Adipocyte (in vitro differentiated cells): ENCODE data around the gene AWAT1.
"Not testable (repeated sequence)": the region's sequence is repeated elsewhere in the genome, so short reads cannot be mapped to it uniquely, and the experiment has no call there.

Experiments used
- DNase-seq: peaks from one replicate; pipeline ENCODE4 v3.0.0-alpha.2; 2015; ENCODE audit warnings: low read depth
- H3K27me3 ChIP-seq: replicated peaks from 2 replicates; pipeline ENCODE4 v1.7.0; 2013; ENCODE audit warnings: mild to moderate bottlenecking, low read length, moderate library complexity; ENCODE audit not compliant: control insufficient read depth, insufficient read depth
- H3K36me3 ChIP-seq: 2 replicates; pipeline ENCODE4 v1.7.0; 2013; ENCODE audit warnings: low read length, mild to moderate bottlenecking, moderate library complexity; ENCODE audit not compliant: control insufficient read depth, insufficient read depth, severe bottlenecking
- H3K4me1 ChIP-seq: 2 replicates; pipeline ENCODE4 v1.7.0; 2013; ENCODE audit warnings: mild to moderate bottlenecking, low read length, moderate library complexity; ENCODE audit not compliant: control insufficient read depth, insufficient read depth
- H3K4me3 ChIP-seq: 2 replicates; pipeline ENCODE4 v1.7.0; 2013; ENCODE audit warnings: mild to moderate bottlenecking, low read length, moderate library complexity
- H3K9ac ChIP-seq: 2 replicates; pipeline ENCODE4 v1.7.0; 2013; ENCODE audit warnings: mild to moderate bottlenecking, low read length, moderate library complexity
- H3K9me3 ChIP-seq: 2 replicates; pipeline ENCODE4 v1.7.0; 2013; ENCODE audit warnings: mild to moderate bottlenecking, low read length, moderate library complexity; ENCODE audit not compliant: control insufficient read depth

Gene AWAT1

DNA sequence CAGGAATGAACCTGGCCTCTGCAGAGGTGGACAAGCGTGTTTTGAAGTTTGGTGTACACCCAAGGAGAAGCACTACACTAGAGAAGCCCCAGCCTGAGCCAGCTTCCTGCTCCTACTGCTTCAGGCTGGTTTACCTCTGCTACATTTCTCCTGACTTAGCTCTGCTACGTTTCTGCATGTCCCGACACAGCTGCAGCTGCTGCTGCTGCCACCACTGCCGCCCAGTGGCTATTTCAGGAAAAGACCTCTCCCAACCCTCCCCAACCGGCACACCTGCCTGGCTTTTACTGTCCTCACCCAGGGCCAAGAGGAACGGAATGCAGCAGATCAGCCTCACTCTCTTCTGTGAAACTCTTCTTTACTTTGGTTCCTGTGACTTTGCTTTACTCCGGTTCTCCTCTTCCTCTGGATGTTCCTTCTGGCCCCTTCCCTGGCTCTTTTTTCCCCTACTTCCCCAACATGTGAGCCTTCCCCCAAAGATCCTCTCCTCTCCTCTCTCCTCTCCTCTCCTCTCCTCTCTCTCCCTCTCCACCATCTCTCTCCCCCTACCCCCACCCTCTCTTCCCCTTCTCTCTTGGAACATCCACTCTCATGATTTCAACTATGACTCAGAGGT is 28.6 kb downstream of the AWAT1 start:
- DNase-seq: peak; percentile 29
- Histone ChIP-seq H3K9me3 (peaks cover 21% of the 10 kb centered on the region), H3K27me3 (peaks cover 6% of the 10 kb centered on the region), H3K36me3 (no peaks in the 10 kb centered on the region), H3K4me3 (no peak overlapping the region), H3K4me1 (no peaks in the 10 kb centered on the region), H3K9ac (no peak overlapping the region)

DNA sequence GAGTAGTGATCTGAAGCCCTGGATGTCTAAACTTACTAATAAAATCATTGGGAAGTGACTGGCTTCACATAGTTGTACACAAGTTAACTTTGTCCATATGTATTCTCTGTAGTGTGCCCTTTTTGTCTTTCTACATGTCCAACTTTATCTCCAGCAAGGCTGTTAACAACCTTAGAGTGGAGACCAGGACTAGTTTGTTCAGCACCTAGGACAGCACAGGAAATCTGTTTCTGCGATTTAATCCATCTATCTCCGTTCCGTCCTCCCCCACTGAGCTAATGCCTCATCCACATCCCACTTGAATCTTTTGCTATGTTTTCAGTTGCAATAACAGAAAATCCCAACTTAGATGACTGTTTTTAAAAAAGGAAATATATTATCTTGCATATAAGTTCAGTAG is 30.3 kb downstream of the AWAT1 start:
- Histone ChIP-seq H3K9me3 (peaks cover 21% of the 10 kb centered on the region), H3K9ac (no peak overlapping the region), H3K4me1 (no peaks in the 10 kb centered on the region), H3K36me3 (no peaks in the 10 kb centered on the region), H3K27me3 (peaks cover 14% of the 10 kb centered on the region), H3K4me3 (no peak overlapping the region)
- no peak for DNase-seq

DNA sequence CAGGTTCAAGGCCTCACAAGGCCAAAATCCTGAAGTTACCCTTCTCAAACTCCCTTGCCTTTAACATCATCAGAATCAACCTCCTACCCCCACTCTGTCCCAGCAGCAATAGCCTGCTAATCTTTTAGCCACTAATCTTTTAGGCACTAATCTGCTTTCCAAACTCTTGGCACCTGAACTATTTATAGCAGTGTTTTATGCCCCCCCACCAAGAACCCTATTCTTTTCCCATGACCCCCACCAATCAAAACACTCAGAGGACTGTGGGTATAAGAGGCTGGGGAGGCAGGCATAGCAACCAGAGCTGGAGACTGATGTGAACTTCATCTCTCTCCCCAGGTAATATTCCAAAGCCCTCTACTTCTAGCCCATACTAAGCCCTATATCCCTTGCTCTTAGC is 33.6 kb downstream of the AWAT1 start, which contains the start of gene ARR3:
ARR3 (plus strand) TSS at position 301 of the 400 bp plus-strand sequence. CDS start 1,052 bp downstream, outside the sequence.
- H3K27me3 ChIP-seq: peaks cover 23% of the 10 kb centered on the region
- no peaks in the 10 kb centered on the region for H3K4me1 ChIP-seq
- H3K9me3 ChIP-seq: peaks cover 6% of the 10 kb centered on the region
- no peak for DNase-seq
- H3K4me3 ChIP-seq: no peak within 1 kb of the TSS
- no peaks in the 10 kb centered on the region for H3K36me3 ChIP-seq
- H3K9ac ChIP-seq: no peak within 1 kb of the TSS

DNA sequence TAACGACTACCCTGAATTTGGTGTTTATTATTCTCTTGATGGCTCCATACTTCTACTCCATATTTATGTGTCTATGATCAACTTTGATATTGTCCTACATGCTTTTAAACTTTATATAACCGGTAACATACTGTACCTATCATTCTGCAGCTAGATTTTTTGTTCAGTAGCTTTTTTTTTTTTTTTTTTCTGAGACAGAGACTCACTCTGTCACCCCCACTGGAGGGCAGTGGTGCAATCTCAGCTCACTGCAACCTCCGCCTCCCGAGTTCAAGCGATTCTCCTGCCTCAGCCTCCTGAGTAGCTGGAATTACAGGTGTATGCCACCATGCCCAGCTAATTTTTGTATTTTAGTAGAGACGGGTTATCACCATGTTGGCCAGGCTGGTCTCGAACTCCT is 39.6 kb downstream of the AWAT1 start:
- not testable (repeated sequence) for H3K4me3 ChIP-seq, DNase-seq, H3K36me3 ChIP-seq, H3K27me3 ChIP-seq, H3K4me1 ChIP-seq, H3K9ac ChIP-seq
- peaks cover 14% of the 10 kb centered on the region for H3K9me3 ChIP-seq

DNA sequence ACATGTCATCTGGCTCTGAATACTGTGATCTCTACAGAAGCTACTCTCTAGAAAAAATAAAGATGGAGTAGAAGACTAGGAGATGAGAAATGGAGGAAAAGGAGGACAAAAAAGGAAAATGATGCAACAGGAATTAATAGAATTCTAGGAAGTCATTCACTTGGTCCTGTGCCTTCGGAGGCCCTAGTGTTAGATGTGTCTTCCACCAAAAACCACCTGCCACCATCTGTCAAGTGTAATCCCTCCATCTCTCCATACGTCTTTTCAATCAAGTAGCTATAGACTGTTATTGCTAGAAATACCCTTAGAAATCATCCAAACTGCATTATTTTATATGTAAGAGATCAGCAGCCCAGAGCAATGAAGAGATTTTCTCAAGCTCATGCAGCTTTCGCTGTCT is 44.6 kb downstream of the AWAT1 start:
- Histone ChIP-seq H3K9ac (no peak overlapping the region), H3K36me3 (no peaks in the 10 kb centered on the region), H3K27me3 (no peaks in the 10 kb centered on the region), H3K4me1 (no peaks in the 10 kb centered on the region), H3K9me3 (peaks cover 19% of the 10 kb centered on the region), H3K4me3 (no peak overlapping the region)
- DNase-seq: no peak

DNA sequence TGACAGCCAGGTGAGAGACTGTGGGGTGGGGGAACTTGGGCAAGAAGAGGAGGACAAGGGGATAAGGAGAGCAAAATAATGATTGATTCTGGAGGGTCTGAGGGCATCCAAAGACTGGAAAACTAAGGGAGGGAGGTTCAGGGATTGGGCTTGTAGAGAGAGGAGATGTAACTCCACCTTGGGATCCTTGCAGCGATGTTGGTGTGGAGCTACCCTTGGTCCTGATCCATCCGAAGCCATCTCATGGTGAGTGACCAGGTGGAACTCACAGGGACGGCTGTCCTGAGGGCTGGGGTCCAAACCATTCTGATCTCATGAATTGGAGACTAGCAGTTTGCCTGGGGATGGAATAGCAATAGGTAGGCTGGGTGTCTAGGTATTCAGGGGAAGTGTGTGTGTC is 46.1 kb downstream of the AWAT1 start:
- H3K9me3 ChIP-seq: peaks cover 19% of the 10 kb centered on the region
- H3K4me3 ChIP-seq: no peak overlapping the region
- peaks cover 7% of the 10 kb centered on the region for H3K36me3 ChIP-seq
- no peaks in the 10 kb centered on the region for H3K4me1 ChIP-seq
- peaks cover 4% of the 10 kb centered on the region for H3K27me3 ChIP-seq
- no peak for DNase-seq
- no peak overlapping the region for H3K9ac ChIP-seq

DNA sequence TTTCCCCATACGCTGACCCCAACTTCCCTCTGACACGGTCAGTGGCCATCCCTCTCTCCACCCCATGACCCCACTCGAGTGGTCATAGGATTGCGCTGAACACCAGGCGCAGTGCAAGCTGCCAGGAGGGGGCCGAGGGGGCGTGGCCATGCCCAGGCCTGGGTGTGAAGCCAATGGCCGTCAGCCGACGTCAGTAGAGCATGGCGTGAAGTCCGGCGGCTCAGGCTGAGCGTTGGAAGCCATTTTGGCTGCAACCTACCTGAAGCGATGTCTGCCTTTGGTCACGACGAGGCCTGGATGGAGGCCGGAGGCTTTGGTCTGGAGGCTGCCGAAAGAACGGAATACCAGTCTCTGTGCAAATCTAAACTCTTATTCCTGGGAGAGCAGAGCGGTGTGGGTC is 47.5 kb downstream of the AWAT1 start, which contains the start of gene RAB41:
RAB41 (plus strand) TSS at position 222 of the 400 bp plus-strand sequence; CDS start at position 268, 46 bp downstream.
- DNase-seq: no peak
- H3K9ac ChIP-seq: no peak within 1 kb of the TSS
- H3K36me3 ChIP-seq: peaks cover 19% of the 10 kb centered on the region
- peaks cover 12% of the 10 kb centered on the region for H3K9me3 ChIP-seq
- no peaks in the 10 kb centered on the region for H3K4me1 ChIP-seq
- no peak within 1 kb of the TSS for H3K4me3 ChIP-seq
- H3K27me3 ChIP-seq: peaks cover 4% of the 10 kb centered on the region

DNA sequence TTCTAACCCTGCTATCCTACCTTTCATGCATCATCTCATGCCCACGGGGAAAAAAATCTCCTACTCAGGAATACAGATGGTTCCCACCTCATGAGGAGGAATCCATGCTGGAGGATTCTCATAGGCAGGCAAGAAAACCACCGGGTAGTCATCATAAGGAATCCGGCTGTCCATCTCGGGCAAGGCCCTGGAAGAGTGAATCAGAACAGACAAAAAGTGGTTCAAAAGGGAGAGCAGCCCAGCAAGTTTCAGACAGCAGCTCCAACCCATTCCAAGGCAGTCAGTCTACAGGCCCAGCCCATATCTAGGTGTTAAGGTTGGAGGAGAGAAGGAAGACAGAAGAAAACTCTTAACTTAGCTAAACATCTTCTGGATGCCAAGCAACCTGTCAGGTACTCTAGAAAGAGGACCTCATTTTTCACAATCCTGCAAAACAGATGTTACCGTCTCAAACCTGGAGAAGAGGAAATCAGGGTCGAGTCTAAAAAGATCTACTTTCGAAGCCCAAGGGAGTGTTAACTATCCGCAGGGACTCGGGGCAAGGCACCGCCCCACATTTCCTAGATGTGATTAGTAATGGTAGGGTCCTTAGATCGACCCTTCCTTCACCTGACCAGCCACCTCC is 54.8 kb downstream of the AWAT1 start:
- Histone ChIP-seq H3K4me3 (peak overlapping the region; percentile 86), H3K9ac (peak overlapping the region; percentile 80), H3K36me3 (peaks cover 26% of the 10 kb centered on the region), H3K4me1 (no peaks in the 10 kb centered on the region), H3K27me3 (peaks cover 4% of the 10 kb centered on the region), H3K9me3 (peaks cover 8% of the 10 kb centered on the region)
- no peak for DNase-seq
